ENCODE measurements around the gene C10orf71. TPM values are rescaled to one million over a fixed set of nuclear protein-coding genes. Genes with fewer than 3 reads are reported as not detected.

C10orf71 gene
- total RNA-seq, 1 donor, result not detected

DNA sequence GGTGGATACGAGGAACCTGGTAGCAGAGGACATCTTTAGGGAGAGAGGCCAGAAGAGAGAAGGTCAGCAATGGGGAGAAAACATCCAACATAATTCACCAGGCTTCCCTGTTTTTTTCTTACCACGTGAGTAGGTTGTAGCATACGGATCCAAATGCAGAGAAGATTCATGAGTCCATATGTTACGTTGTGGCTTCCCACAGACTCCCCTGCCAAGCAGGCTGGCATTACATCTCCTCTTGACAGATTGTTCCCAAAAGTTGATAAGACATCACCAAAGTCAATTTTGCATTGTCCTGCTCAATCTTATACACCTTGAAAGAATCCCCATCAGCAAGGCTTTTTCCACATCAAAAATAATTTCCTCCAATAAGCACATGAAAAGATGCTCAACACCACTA is 57.2 kb downstream of the C10orf71 start:
- no peak for DNase-seq (ENCODE audit: low read depth in 2 of 3, low spot score in 2 of 3)

GRCh38 chr10:49356944-49357343 is 58.0 kb downstream of the C10orf71 start:
- no peak for DNase-seq (ENCODE audit: low read depth in 2 of 3, low spot score in 2 of 3)

DNA sequence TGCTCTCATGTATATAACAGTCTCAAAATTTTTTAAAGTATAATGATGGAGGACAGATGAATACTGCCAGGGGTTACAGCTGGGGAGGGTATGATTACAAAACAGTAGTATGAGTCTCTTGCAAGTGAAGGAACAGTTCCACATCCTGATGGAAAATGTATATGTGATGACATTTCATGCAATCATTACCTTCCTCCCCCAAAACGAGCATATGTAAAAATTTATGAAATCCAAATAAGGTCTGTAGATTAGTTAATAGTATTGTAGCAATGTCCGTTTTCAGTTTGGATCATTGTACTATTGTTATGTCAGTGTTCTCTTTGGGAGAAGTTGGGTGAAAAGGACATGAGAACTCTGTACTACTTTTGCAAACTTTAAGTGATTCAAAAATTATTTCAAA is 58.9 kb downstream of the C10orf71 start:
- no peak for DNase-seq (ENCODE audit: low read depth in 2 of 3, low spot score in 2 of 3)

DNA sequence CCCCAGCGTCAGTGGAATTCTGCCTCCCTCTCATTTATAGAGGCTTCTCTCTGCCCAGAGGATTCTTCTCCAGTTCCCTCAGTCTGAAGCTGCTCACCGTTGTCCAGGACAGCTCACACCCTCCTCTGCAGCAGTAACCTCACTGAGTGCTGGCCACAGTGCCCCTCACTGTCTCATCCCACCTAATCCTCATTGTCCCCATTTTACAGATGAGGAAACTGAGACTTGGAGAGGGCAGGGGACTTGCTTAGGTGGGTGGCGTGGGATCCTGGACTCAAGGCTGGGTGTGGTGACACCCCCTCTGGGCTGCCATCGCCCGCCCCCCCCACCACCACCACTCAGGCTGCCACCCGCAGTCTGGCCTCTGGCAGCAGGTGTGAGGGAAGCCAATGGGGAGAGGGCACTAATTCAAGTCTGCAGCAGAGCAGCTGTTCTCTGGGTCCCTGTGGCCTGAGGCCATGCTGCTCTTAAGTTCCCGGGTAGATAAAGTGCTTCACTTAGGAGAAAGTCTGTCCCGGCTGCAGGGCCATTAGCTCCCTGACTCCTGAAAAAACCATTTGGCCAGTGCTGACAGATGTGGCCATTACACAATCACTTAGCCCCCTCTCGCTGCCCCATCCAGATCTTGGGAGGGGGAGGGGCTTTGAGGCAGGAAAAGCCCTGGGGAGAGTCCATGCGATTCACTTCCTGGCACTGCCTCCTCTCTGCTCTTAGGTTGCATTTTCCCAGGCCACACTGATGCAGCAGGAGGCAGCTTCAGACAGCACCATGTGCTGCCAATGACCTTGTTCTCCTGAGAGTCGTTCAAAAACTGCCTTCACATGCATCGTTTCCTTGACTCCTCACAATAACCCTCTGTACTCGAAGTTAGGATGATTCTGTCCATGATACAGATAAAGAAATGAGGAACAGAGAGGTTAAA is 60.6 kb downstream of the C10orf71 start:
- no peak for DNase-seq (ENCODE audit: low read depth in 2 of 3, low spot score in 2 of 3)

GRCh38 chr10:49360271-49361177 is 61.6 kb downstream of the C10orf71 start:
- peak in 2 of 3 donors; percentile 9 to 48 for DNase-seq (ENCODE audit: low read depth in 2 of 3, low spot score in 2 of 3)

GRCh38 chr10:49361178-49361554 is 62.2 kb downstream of the C10orf71 start:
- no peak for DNase-seq (ENCODE audit: low read depth in 2 of 3, low spot score in 2 of 3)

GRCh38 chr10:49361735-49362568 is 63.0 kb downstream of the C10orf71 start:
- no peak for DNase-seq (ENCODE audit: low read depth in 2 of 3, low spot score in 2 of 3)

- DNase-seq (ENCODE audit: low read depth in 2 of 3, low spot score in 2 of 3), result no peak
Observed at GRCh38 chr10:49362596-49363260, 63.8 kb downstream of the C10orf71 start.

DNA sequence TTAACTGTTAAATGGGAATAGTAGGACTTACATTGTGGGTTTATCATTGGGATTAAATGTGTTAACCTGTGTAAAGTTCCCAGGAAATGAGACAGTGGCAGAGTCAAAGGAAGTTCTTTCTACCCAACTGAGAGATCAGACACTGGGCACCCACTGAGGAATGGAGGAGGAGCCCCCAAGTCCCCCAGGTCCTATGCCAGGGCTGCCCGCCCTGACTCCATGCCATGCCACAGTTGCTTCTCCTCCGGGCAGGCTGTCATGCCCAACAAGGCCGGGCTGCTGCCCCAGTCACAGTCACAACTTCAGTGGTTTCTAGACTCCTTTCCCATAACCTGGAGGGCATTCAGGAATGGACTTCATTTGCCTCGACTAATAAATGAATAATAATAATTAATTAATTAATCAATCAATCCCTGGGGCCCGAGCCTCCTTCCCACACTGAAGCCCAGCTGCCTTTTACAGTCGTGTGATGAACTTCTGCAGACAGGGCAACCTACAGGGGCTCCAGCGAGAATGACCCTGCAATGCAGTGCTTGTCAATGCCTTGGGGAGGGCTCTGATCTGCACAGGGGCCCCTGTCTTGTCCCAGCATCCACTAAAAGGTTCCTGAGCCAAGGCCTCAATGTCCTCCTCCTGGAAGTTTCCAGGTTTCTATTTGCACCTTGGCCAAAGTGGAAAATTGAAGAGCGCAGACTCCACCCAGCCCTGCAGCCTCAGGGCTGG is 64.5 kb downstream of the C10orf71 start:
- DNase-seq (ENCODE audit: low read depth in 2 of 3, low spot score in 2 of 3), result no peak

- no peak for DNase-seq (ENCODE audit: low read depth in 2 of 3, low spot score in 2 of 3)
Observed at GRCh38 chr10:49364051-49364450, 65.1 kb downstream of the C10orf71 start.

GRCh38 chr10:49364747-49365146 is 65.8 kb downstream of the C10orf71 start:
- DNase-seq (ENCODE audit: low read depth in 2 of 3, low spot score in 2 of 3), result no peak

DNA sequence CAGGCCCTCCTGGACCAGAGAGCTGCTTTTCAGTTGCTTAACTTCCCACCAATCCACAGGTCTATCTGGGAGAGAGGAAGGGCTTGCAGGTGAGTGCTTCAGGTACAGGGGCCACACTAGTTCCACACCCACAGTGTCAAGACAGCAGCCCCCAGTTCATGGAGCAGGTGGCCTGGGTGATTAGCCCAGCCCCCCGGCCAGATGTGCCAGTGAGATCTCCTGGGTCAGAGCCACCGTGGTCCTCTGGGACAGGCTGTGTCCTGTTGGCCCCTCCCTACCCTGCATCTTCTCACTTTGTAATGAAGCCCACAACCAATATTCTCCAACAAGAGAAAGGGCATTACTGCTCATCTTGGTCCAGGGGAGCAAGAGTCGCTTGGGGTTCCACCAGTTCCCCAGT is 66.3 kb downstream of the C10orf71 start:
- DNase-seq (ENCODE audit: low read depth in 2 of 3, low spot score in 2 of 3), result no peak

- no peak for DNase-seq (ENCODE audit: low read depth in 2 of 3, low spot score in 2 of 3)
Observed at GRCh38 chr10:49365675-49366415, 66.9 kb downstream of the C10orf71 start.

GRCh38 chr10:49366460-49366859 is 67.5 kb downstream of the C10orf71 start:
- no peak for DNase-seq (ENCODE audit: low read depth in 2 of 3, low spot score in 2 of 3)

DNA sequence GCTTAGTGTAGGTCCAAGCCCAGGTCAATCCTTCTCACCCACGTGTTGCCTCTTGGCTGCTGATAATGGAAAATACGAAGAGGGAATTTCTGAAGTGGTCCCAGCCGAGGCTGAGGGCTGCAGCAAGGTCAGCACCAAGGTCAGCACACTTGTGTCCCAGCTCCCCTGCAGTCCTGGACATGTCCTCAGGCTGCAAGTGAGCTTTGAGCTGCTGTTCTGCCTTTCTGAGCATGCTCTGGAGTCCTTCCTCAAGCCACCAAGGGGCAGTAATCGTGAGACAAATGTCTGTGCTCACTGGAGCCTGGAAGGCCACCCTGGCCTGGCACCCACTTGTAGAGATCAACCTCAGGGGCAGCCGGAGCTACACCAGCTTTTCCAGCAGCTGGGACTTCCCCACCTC is 68.6 kb downstream of the C10orf71 start:
- no peak for DNase-seq (ENCODE audit: low read depth in 2 of 3, low spot score in 2 of 3)

DNA sequence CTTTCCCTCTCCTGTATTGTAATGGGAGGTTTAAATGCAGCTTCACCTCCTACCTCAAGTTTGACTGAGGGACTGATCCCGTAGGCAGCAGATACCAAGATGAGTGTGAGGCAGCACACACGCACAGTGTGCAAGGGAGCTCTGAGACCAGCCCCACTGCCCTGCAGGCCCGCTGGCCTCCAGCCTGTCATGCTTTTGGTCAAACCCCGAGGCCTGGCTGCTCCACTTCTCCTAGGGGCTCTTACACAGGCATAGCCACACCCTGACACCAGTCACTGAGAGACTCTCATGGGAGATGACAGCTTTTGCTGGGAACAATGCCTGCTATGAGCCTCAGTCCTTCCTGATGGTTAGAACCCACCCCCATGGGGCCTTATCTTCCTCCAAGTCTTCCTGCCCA is 69.3 kb downstream of the C10orf71 start:
- no peak for DNase-seq (ENCODE audit: low read depth in 2 of 3, low spot score in 2 of 3)

- DNase-seq (ENCODE audit: low read depth in 2 of 3, low spot score in 2 of 3), result no peak
Observed at GRCh38 chr10:49369216-49370162, 70.5 kb downstream of the C10orf71 start.
